Subcutaneous adipose tissue (tissue), 4 donors: Measurements from ENCODE around the gene LRMDA. TPM values are rescaled to one million over a fixed set of nuclear protein-coding genes. Genes with fewer than 3 reads are reported as not detected.

Experiments
- CTCF ChIP-seq: fragments of 450-650 bp; IDR thresholded peaks from one replicate; pipeline ENCODE4 v1.5.1; 2016; ENCODE audit warnings: low read depth, mild to moderate bottlenecking, control low read depth, antibody characterized with exemption, moderate library complexity
- total RNA-seq, 4 donors: library from RNA; depleted of rRNA; stranded (reverse); fragments of >200 nt; gene quantifications; one replicate each; pipeline ENCODE4 v1.1.0, GENCODE V29; 2016

LRMDA gene
- total RNA-seq, 4 donors from 2014 or later, result 17.4 to 92.1 (median 22.8) TPM

GRCh38 chr10:76161301-76161582 is 729.8 kb downstream of the LRMDA start:
- no peak for TF ChIP-seq CTCF

GRCh38 chr10:76168437-76168836 is 737.0 kb downstream of the LRMDA start:
- TF ChIP-seq CTCF, result no peak

GRCh38 chr10:76169246-76169645 is 737.8 kb downstream of the LRMDA start:
- TF ChIP-seq CTCF, result no peak

GRCh38 chr10:76172020-76172419 is 740.6 kb downstream of the LRMDA start:
- no peak for TF ChIP-seq CTCF

- TF ChIP-seq CTCF, result no peak
Observed at GRCh38 chr10:76175533-76176165, 744.2 kb downstream of the LRMDA start.

GRCh38 chr10:76176166-76176550 is 744.7 kb downstream of the LRMDA start:
- TF ChIP-seq CTCF, result no peak

- no peak for TF ChIP-seq CTCF
Observed at GRCh38 chr10:76177936-76178335, 746.5 kb downstream of the LRMDA start.
